Mesendoderm (in vitro differentiated cells): ENCODE results near the gene SNRPB2.
A peak's percentile ranks its signal among the peaks of the same experiment; 100 is the strongest.

Experiments
- DNase-seq: peaks from one replicate; pipeline ENCODE4 v3.0.0; 2013
- H2AK5ac ChIP-seq: 2 replicates; pipeline ENCODE4 v1.6.1; 2013; ENCODE audit warnings: low read length, inconsistent platforms
- H2BK120ac ChIP-seq: 2 replicates; pipeline ENCODE4 v1.6.1; 2013; ENCODE audit warnings: low read depth, mild to moderate bottlenecking, low read length, moderate library complexity, mixed read lengths
- H2BK15ac ChIP-seq: replicated peaks from 2 replicates; pipeline ENCODE4 v1.6.1; 2013; ENCODE audit warnings: low read depth, mild to moderate bottlenecking, moderate library complexity
- H2BK5ac ChIP-seq: 2 replicates; pipeline ENCODE4 v1.6.1; 2013; ENCODE audit warnings: low read length, inconsistent platforms
- H3K18ac ChIP-seq: 2 replicates; pipeline ENCODE4 v1.6.1; 2013; ENCODE audit warnings: mild to moderate bottlenecking, low read length, mixed read lengths
- H3K23ac ChIP-seq: one replicate; pipeline ENCODE4 v1.6.1; 2013; ENCODE audit warnings: low read length
- H3K27ac ChIP-seq: 2 replicates; pipeline ENCODE4 v1.5.1; 2013; ENCODE audit warnings: low read depth, mild to moderate bottlenecking, inconsistent platforms, low read length, moderate library complexity
- H3K27me3 ChIP-seq: 2 replicates; pipeline ENCODE4 v1.6.1; 2013; ENCODE audit warnings: low read length, control low read depth, mild to moderate bottlenecking, inconsistent platforms; ENCODE audit not compliant: insufficient read depth, poor library complexity
- H3K36me3 ChIP-seq: 2 replicates; pipeline ENCODE4 v1.6.1; 2013; ENCODE audit warnings: low read length, inconsistent platforms; ENCODE audit not compliant: control insufficient read depth, insufficient read depth
- H3K4ac ChIP-seq: one replicate; pipeline ENCODE4 v1.6.1; 2013; ENCODE audit warnings: low read depth, mild to moderate bottlenecking, low read length, moderate library complexity
- H3K4me1 ChIP-seq: 2 replicates; pipeline ENCODE4 v1.6.1; 2013; ENCODE audit warnings: low read depth, low read length, inconsistent platforms; ENCODE audit not compliant: control insufficient read depth
- H3K4me2 ChIP-seq: 2 replicates; pipeline ENCODE4 v1.6.1; 2013; ENCODE audit warnings: low read length
- H3K4me3 ChIP-seq: 2 replicates; pipeline ENCODE4 v1.5.1; 2013; ENCODE audit warnings: mild to moderate bottlenecking, low read length
- H3K56ac ChIP-seq: one replicate; pipeline ENCODE4 v1.6.1; 2013; ENCODE audit warnings: low read length
- H3K79me1 ChIP-seq: 2 replicates; pipeline ENCODE4 v1.6.1; 2013; ENCODE audit warnings: low read length, inconsistent platforms
- H3K79me2 ChIP-seq: 2 replicates; pipeline ENCODE4 v1.6.1; 2013; ENCODE audit warnings: mild to moderate bottlenecking, low read length; ENCODE audit not compliant: control insufficient read depth, insufficient read depth
- H3K9ac ChIP-seq: 2 replicates; pipeline ENCODE4 v1.6.1; 2013; ENCODE audit warnings: low read length, inconsistent platforms
- H4K5ac ChIP-seq: one replicate; pipeline ENCODE4 v1.6.1; 2013; ENCODE audit warnings: low read length
- H4K8ac ChIP-seq: one replicate; pipeline ENCODE4 v1.6.1; 2013; ENCODE audit warnings: low read depth, mild to moderate bottlenecking, control low read depth, low read length, moderate library complexity
- WGBS: extraction: QIAGEN DNeasy Blood & Tissue Kit; methylation state at CpG from one replicate; pipeline ENCODE4 v1.1.7; 2013; ENCODE audit warnings: low lambda C conversion rate, missing lambda C conversion rate; ENCODE audit not compliant: insufficient coverage; ENCODE audit errors: extremely low coverage; 5-methylcytosine and 5-hydroxymethylcytosine counted together

SNRPB2 gene

GRCh38 chr20:16732506-16733152 is 2.8 kb downstream of the SNRPB2 start:
- Histone ChIP-seq H2BK5ac (no peak overlapping the region), H3K4me1 (no peaks in the 10 kb centered on the region), H2BK15ac (no peak overlapping the region), H4K5ac (no peak overlapping the region), H3K23ac (no peak overlapping the region), H3K4me3 (no peak overlapping the region), H4K8ac (no peak overlapping the region), H2AK5ac (no peak overlapping the region), H3K56ac (no peak overlapping the region), H3K4me2 (no peak overlapping the region), H3K79me2 (peaks cover 24% of the 10 kb centered on the region), H3K18ac (no peak overlapping the region), H3K27ac (no peak overlapping the region), H3K4ac (no peak overlapping the region), H2BK120ac (no peak overlapping the region), H3K36me3 (peaks cover 2% of the 10 kb centered on the region), H3K9ac (no peak overlapping the region), H3K79me1 (peaks cover 18% of the 10 kb centered on the region), H3K27me3 (no peaks in the 10 kb centered on the region)
- no CpG with 5 or more reads among the region's 4 CpGs for whole genome bisulfite sequencing
- DNase-seq = peak; percentile 61

- Histone ChIP-seq H3K27me3 (no peaks in the 10 kb centered on the region), H2AK5ac (no peak overlapping the region), H3K4ac (no peak overlapping the region), H3K36me3 (no peaks in the 10 kb centered on the region), H3K23ac (no peak overlapping the region), H4K5ac (no peak overlapping the region), H3K79me2 (peaks cover under 1% of the 10 kb centered on the region), H4K8ac (no peak overlapping the region), H3K79me1 (peaks cover 2% of the 10 kb centered on the region), H3K4me2 (no peak overlapping the region), H3K18ac (no peak overlapping the region), H2BK120ac (no peak overlapping the region), H3K9ac (no peak overlapping the region), H3K27ac (no peak overlapping the region), H3K4me3 (no peak overlapping the region), H3K56ac (no peak overlapping the region), H2BK5ac (no peak overlapping the region), H3K4me1 (no peaks in the 10 kb centered on the region), H2BK15ac (no peak overlapping the region)
- WGBS = no CpG with 5 or more reads among the region's 6 CpGs
- DNase-seq = no peak
Measured at GRCh38 chr20:16740365-16741072, 10.7 kb downstream of the SNRPB2 start.

GRCh38 chr20:16744178-16744807 is 14.5 kb downstream of the SNRPB2 start:
- H3K79me1 ChIP-seq = no peaks in the 10 kb centered on the region
- H4K8ac ChIP-seq = no peak overlapping the region
- H3K36me3 ChIP-seq = no peaks in the 10 kb centered on the region
- H3K9ac ChIP-seq = no peak overlapping the region
- no peak overlapping the region for H3K4me3 ChIP-seq
- H3K27me3 ChIP-seq = no peaks in the 10 kb centered on the region
- no peak overlapping the region for H3K27ac ChIP-seq
- H3K4me2 ChIP-seq = no peak overlapping the region
- no peak overlapping the region for H3K56ac ChIP-seq
- no peak overlapping the region for H2BK120ac ChIP-seq
- no peak overlapping the region for H3K18ac ChIP-seq
- no peak overlapping the region for H3K23ac ChIP-seq
- H2BK15ac ChIP-seq = no peak overlapping the region
- no peak overlapping the region for H4K5ac ChIP-seq
- H2BK5ac ChIP-seq = no peak overlapping the region
- no peaks in the 10 kb centered on the region for H3K4me1 ChIP-seq
- no peak overlapping the region for H2AK5ac ChIP-seq
- H3K4ac ChIP-seq = no peak overlapping the region
- WGBS = no CpG with 5 or more reads among the region's 3 CpGs
- no peak for DNase-seq
- no peaks in the 10 kb centered on the region for H3K79me2 ChIP-seq

- no peak overlapping the region for H3K9ac ChIP-seq
- WGBS = no CpG with 5 or more reads among the region's 5 CpGs
- no peaks in the 10 kb centered on the region for H3K36me3 ChIP-seq
Measured at GRCh38 chr20:16745204-16745603, 15.4 kb downstream of the SNRPB2 start.

GRCh38 chr20:16747291-16747811 is 17.5 kb downstream of the SNRPB2 start:
- Histone ChIP-seq H2AK5ac (no peak overlapping the region), H4K5ac (no peak overlapping the region), H3K79me2 (no peaks in the 10 kb centered on the region), H3K27ac (no peak overlapping the region), H3K4ac (no peak overlapping the region), H3K56ac (no peak overlapping the region), H3K36me3 (no peaks in the 10 kb centered on the region), H3K27me3 (no peaks in the 10 kb centered on the region), H2BK120ac (no peak overlapping the region), H3K9ac (no peak overlapping the region), H3K18ac (no peak overlapping the region), H3K4me1 (no peaks in the 10 kb centered on the region), H3K23ac (no peak overlapping the region), H2BK15ac (no peak overlapping the region), H2BK5ac (no peak overlapping the region), H3K4me3 (no peak overlapping the region), H3K4me2 (no peak overlapping the region), H4K8ac (no peak overlapping the region), H3K79me1 (no peaks in the 10 kb centered on the region)
- DNase-seq = peak; percentile 34
- WGBS = no CpG with 5 or more reads among the region's 3 CpGs

More at GRCh38 chr20:16745204-16745603, 15.4 kb downstream of the SNRPB2 start:
- Histone ChIP-seq H2BK120ac (no peak overlapping the region), H2BK5ac (no peak overlapping the region), H3K27me3 (no peaks in the 10 kb centered on the region), H3K56ac (no peak overlapping the region), H3K23ac (no peak overlapping the region), H3K4me2 (no peak overlapping the region), H3K18ac (no peak overlapping the region), H4K8ac (no peak overlapping the region), H3K4ac (no peak overlapping the region), H2BK15ac (no peak overlapping the region), H3K79me1 (no peaks in the 10 kb centered on the region), H4K5ac (no peak overlapping the region), H3K79me2 (no peaks in the 10 kb centered on the region), H3K4me3 (no peak overlapping the region), H2AK5ac (no peak overlapping the region), H3K4me1 (no peaks in the 10 kb centered on the region), H3K27ac (no peak overlapping the region)
- DNase-seq = no peak
